GM19468 (cell line): Measurements from ENCODE around the gene WDFY2.

Experiments used
- ATAC-seq: cut with Tn5 transposase; IDR thresholded peaks from one replicate; pipeline ENCODE4 v1.9.1; 2021; ENCODE audit warnings: mild to moderate bottlenecking, moderate library complexity, moderate number of reproducible peaks; ENCODE audit not compliant: unreplicated experiment; ENCODE audit errors: extremely low read depth

Gene WDFY2

DNA sequence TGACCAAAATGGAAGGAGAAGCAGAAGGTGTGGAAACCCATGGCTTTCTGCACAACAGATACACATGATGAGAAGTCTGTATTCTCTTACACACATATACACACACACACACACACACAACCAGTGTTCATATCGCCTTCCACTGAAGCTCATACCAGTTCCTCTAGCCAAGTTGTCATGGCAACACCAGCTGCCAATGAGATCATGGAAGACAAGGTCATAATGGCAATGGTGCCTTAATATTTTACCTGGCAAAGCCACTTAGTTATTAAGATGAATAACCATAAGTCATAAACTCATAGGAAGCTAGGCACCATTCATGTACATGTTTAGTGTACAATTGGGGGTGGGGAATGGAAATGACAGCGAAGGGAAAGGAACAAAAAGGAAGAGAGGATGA lies 222.3 kb downstream of the WDFY2 start:
- ATAC-seq: no peak

- ATAC-seq: no peak
Measured at GRCh38 chr13:51807041-51807440, 222.8 kb downstream of the WDFY2 start.

- ATAC-seq: no peak
Measured at GRCh38 chr13:51808811-51809210, 224.5 kb downstream of the WDFY2 start.

DNA sequence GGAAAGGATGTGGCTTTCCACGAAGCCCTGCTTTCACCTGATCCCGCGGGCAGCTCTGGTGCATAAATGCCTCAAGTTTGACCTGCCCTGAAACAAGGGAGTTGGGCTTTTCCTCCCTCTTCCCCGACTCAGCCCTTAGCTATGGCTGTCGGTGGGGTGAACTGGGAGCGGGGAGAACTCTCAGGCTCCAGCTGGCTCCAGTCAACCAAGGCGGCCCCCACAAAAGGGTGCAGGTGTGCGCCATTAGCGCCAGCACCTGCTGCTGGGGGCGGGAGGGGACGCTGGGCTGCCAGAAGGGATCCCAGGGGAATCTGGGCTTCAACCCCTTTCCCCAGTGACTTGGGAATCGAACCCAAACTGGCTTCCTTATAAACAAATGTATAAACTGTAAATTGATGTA lies 226.8 kb downstream of the WDFY2 start:
- ATAC-seq: no peak

DNA sequence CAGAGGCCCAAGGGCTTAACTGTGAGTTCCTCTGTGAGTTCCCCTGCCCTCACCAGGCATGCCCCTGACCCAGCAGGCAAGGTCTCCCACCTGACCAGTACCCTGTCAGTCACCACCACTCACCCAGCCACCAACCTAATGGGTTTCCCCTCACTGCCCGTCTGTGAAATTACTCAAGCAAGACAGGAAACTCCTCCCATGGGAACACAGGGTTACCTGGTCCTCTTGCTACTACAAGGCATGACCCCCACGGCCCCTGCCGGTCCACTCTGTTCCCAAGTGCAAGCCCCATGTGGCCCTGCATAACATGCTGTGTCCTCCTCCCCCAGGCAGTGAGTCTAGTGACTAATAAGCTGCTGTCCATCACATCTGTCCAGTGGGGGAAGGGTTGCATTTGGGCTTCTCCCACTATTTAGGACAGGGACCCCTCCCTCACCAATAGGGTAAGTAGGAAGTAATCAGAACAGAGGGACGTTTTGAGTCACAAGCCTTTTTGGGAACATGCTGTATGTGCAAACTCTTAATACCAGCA lies 227.7 kb downstream of the WDFY2 start:
- no peak for ATAC-seq

GRCh38 chr13:51814071-51814470 lies 229.8 kb downstream of the WDFY2 start:
- no peak for ATAC-seq

- ATAC-seq: peak; percentile 73
Measured at GRCh38 chr13:51814825-51815650, 230.8 kb downstream of the WDFY2 start.

DNA sequence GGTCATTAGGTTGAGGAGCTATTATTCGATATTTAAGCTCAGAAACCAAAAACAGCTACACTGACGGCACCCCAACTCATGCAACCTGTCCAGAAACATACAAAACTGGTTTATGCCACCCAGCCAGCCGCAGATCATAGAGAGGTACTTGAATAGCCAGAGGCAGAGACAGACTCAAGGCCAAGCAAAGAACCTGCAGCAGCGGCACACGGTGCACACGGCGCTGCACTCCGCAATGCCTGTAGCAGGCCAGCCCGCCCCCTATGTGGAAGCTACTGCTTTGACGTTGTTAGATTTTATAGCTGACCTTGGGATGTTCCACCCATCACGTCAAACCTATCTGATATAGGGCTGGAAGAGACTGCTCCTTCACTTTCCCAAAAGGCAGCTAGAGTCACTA lies 231.6 kb downstream of the WDFY2 start:
- ATAC-seq: no peak

DNA sequence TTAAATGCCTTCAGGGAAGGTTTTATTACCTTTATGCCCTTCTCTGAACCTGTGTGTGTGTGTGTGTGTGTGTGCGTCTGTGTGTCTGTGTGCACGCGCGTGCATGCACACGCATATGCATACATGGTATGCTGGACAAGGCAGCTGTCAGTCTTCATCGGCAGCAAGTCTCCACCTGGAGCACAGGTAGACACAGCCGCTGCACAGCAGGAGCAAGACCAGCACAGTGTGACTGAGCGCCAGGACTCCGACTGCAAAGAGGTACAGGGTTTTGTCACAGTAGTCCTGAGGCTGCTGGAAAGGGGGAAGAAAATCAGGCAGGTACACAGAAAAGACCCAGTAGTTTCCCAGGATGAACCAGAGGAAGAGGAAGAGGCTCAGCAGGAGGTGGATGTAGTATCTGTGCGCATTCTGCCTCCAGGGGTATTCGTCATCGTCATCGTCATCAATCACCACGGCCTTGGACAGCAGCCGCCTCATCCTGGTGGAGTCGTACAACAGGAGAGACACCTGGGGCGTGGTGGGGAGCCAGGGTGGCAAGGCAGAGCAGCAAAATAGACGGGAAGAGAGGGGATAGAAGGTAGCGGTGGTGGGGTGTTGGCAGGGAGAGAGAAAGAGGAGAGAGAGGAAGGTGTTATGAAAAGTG lies 232.5 kb downstream of the WDFY2 start:
- ATAC-seq: no peak
